BLaER1 (cell line): ENCODE results near the gene PATL1.
"Not testable (repeated sequence)": the region's sequence is repeated elsewhere in the genome, so short reads cannot be mapped to it uniquely, and the experiment has no call there.

Experiments
- H3K27ac ChIP-seq: shearing (Covaris generic); formaldehyde crosslinking; 2 replicates; pipeline ENCODE4 v1.8.1; 2022
- H3K27me3 ChIP-seq: shearing (Covaris generic); formaldehyde crosslinking; 2 replicates; pipeline ENCODE4 v1.8.1; 2022
- H3K36me3 ChIP-seq: shearing (Covaris generic); formaldehyde crosslinking; 2 replicates; pipeline ENCODE4 v1.8.1; 2022
- H3K4me1 ChIP-seq: shearing (Covaris generic); formaldehyde crosslinking; 2 replicates; pipeline ENCODE4 v1.8.1; 2022
- H3K4me2 ChIP-seq: shearing (Covaris generic); formaldehyde crosslinking; 2 replicates; pipeline ENCODE4 v1.8.1; 2022
- H3K4me3 ChIP-seq: shearing (Covaris generic); formaldehyde crosslinking; 2 replicates; pipeline ENCODE4 v1.8.1; 2022
- H3K9ac ChIP-seq: shearing (Covaris generic); formaldehyde crosslinking; 2 replicates; pipeline ENCODE4 v1.8.1; 2022
- H3K9me3 ChIP-seq: shearing (Covaris generic); formaldehyde crosslinking; 2 replicates; pipeline ENCODE4 v1.8.1; 2022
- H4K20me1 ChIP-seq: shearing (Covaris generic); formaldehyde crosslinking; 2 replicates; pipeline ENCODE4 v1.8.1; 2022
- Cebpa-rat ChIP-seq: shearing (Covaris generic); IDR thresholded peaks from 2 replicates; pipeline ENCODE4 v1.8.1; 2022

PATL1 gene

GRCh38 chr11:59668950-59669610 is at the start of gene PATL1:
Gene PATL1 (minus strand): TSS chr11:59669037. CDS start chr11:59668895, 142 bp downstream.
- H3K4me2 ChIP-seq: peak within 1 kb of the TSS; percentile 88
- H3K27me3 ChIP-seq: no peaks in the 10 kb centered on the region
- no peaks in the 10 kb centered on the region for H3K9me3 ChIP-seq
- H3K4me1 ChIP-seq: peaks cover 26% of the 10 kb centered on the region
- H4K20me1 ChIP-seq: peaks cover 31% of the 10 kb centered on the region
- peaks cover 27% of the 10 kb centered on the region for H3K36me3 ChIP-seq
- H3K27ac ChIP-seq: peak within 1 kb of the TSS; percentile 76
- TF ChIP-seq Cebpa-rat: no peak
- H3K9ac ChIP-seq: peak within 1 kb of the TSS; percentile 78
- peak within 1 kb of the TSS; percentile 83 for H3K4me3 ChIP-seq

DNA sequence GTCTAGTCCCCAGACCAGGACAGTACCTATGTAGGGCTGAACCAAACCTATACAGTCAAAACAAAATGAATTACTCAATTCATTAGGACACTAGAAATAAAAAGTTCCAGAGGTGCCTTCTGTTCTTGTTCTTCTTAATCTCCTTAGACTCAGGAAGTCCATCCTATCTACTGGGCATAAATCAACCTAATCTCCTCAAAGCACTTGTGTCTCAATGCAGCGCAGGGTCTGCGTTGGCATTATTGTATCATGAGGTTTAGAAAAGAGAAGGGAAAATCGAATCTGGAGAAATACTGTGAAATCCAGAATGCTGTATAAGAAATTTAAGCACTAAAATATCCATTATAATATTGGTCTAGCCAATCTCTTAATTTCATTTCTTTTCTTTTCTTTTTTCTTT is 47.2 kb upstream of the PATL1 start:
- Histone ChIP-seq H3K4me2 (no peak overlapping the region), H3K27ac (no peak overlapping the region), H3K4me3 (no peak overlapping the region), H3K27me3 (no peaks in the 10 kb centered on the region), H3K36me3 (no peaks in the 10 kb centered on the region), H3K9ac (no peak overlapping the region), H3K4me1 (no peaks in the 10 kb centered on the region), H4K20me1 (no peaks in the 10 kb centered on the region), H3K9me3 (no peaks in the 10 kb centered on the region)
- TF ChIP-seq Cebpa-rat: no peak

GRCh38 chr11:59713745-59714144 is 44.9 kb upstream of the PATL1 start, which contains the start of gene OR10V1:
Gene OR10V1 (minus strand): TSS chr11:59713845. CDS start chr11:59713845, 0 bp downstream.
- no peaks in the 10 kb centered on the region for H3K4me1 ChIP-seq

GRCh38 chr11:59710136-59710847 is 41.5 kb upstream of the PATL1 start:
- Histone ChIP-seq H3K27me3 (no peaks in the 10 kb centered on the region), H3K27ac (no peak overlapping the region), H3K4me2 (no peak overlapping the region), H3K9ac (no peak overlapping the region), H3K4me3 (no peak overlapping the region), H3K9me3 (no peaks in the 10 kb centered on the region), H3K4me1 (no peaks in the 10 kb centered on the region), H4K20me1 (no peaks in the 10 kb centered on the region), H3K36me3 (no peaks in the 10 kb centered on the region)
- TF ChIP-seq Cebpa-rat: no peak

More at GRCh38 chr11:59713745-59714144, 44.9 kb upstream of the PATL1 start, which contains the start of gene OR10V1:
- H3K36me3 ChIP-seq: no peaks in the 10 kb centered on the region
- H3K9me3 ChIP-seq: no peaks in the 10 kb centered on the region
- no peaks in the 10 kb centered on the region for H4K20me1 ChIP-seq
- H3K4me2 ChIP-seq: no peak within 1 kb of the TSS
- TF ChIP-seq Cebpa-rat: no peak
- H3K4me3 ChIP-seq: no peak within 1 kb of the TSS
- H3K27me3 ChIP-seq: no peaks in the 10 kb centered on the region
- no peak within 1 kb of the TSS for H3K9ac ChIP-seq
- no peak within 1 kb of the TSS for H3K27ac ChIP-seq

DNA sequence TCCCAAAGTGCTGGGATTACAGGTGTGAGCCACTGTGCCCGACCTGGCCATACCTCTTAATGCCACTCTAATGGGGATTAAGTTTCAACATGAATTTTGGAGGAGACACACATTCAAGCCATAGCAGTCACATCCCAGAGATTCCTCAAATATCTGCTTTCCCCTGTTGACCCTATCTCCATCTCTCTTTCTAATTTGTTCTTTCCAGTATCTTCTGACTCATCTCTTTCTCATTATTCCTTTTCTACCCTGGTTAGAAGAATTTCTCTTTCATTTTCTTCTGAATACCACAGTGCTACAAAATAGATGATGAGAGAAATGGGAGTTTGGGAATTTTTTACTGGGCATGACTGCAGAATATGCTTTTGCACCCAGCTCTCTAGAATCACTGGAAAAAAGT is 39.7 kb upstream of the PATL1 start:
- Histone ChIP-seq H3K4me1 (no peaks in the 10 kb centered on the region), H3K4me3 (no peak overlapping the region), H3K4me2 (no peak overlapping the region), H3K9ac (no peak overlapping the region), H4K20me1 (no peaks in the 10 kb centered on the region), H3K9me3 (no peaks in the 10 kb centered on the region), H3K36me3 (no peaks in the 10 kb centered on the region), H3K27ac (no peak overlapping the region), H3K27me3 (no peaks in the 10 kb centered on the region)
- no peak for TF ChIP-seq Cebpa-rat

- Histone ChIP-seq H3K4me3 (no peak overlapping the region), H4K20me1 (no peaks in the 10 kb centered on the region), H3K4me1 (no peaks in the 10 kb centered on the region), H3K27me3 (no peaks in the 10 kb centered on the region), H3K4me2 (no peak overlapping the region), H3K36me3 (no peaks in the 10 kb centered on the region), H3K9me3 (no peaks in the 10 kb centered on the region), H3K9ac (no peak overlapping the region), H3K27ac (no peak overlapping the region)
- no peak for TF ChIP-seq Cebpa-rat
Measured at GRCh38 chr11:59707371-59707770, 38.5 kb upstream of the PATL1 start.

DNA sequence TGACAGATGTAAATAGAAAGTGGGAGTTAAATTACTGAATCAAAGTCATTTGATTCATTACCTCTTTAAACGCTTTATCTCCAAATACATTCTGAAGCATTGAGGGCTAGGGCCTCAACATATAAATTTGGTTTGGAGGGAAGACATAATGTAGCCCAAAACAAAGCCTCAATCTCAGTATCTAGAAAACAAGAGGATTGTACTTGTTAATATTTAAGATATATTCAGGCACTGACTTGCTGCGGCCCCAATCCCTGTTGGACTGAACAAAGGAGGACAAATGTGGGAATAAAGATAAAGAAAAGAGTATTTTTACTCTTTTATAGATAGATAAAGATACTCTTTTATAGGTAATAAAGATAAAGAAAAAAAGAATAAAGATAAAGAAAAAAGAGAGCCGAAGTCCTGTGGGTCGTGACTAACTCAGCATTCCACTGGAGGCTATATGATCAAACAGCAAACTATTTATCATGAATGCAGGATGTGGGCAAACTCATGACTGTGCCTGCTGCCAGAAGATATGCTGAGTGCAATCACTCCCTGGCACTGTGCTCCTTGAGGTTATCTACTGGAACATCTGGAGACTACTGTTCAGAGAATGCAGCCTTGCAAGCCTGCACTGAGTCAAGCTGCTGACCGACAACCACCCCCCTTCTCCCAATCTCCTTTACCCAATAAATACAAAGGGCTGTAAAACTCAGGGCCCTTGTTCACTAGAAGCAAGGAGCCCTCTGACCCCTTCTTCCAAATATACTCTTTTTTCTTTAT is 37.9 kb upstream of the PATL1 start:
- no peak for TF ChIP-seq Cebpa-rat
- H3K4me2 ChIP-seq: no peak overlapping the region
- H3K9ac ChIP-seq: no peak overlapping the region
- H3K9me3 ChIP-seq: no peaks in the 10 kb centered on the region
- H3K4me3 ChIP-seq: no peak overlapping the region
- no peaks in the 10 kb centered on the region for H3K36me3 ChIP-seq
- H3K27ac ChIP-seq: no peak overlapping the region
- H3K4me1 ChIP-seq: no peaks in the 10 kb centered on the region
- no peaks in the 10 kb centered on the region for H4K20me1 ChIP-seq
- no peaks in the 10 kb centered on the region for H3K27me3 ChIP-seq

DNA sequence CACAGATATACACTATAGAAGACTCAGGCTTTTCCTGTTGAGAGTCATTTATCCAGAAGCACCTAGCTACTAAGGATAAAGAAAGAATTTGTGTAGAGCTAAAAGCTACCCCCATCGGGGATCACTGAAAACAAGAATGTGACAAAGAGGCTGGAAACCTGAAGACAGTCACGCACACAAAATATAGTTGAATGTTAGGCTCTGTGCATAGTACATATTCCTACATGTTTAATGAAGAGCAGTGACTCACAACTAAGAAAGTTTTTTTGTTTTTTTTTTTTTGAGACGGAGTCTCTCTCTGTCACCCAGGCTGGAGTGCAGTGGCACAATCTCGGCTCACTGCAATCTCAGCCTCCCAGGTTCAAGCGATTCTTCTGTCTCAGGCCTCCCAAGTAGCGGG is 36.5 kb upstream of the PATL1 start:
- TF ChIP-seq Cebpa-rat: no peak
- no peaks in the 10 kb centered on the region for H3K4me1 ChIP-seq
- H3K27me3 ChIP-seq: no peaks in the 10 kb centered on the region
- no peaks in the 10 kb centered on the region for H3K36me3 ChIP-seq
- no peak overlapping the region for H3K4me3 ChIP-seq
- no peak overlapping the region for H3K27ac ChIP-seq
- H3K9me3 ChIP-seq: peaks cover 9% of the 10 kb centered on the region
- no peaks in the 10 kb centered on the region for H4K20me1 ChIP-seq
- H3K4me2 ChIP-seq: no peak overlapping the region
- no peak overlapping the region for H3K9ac ChIP-seq

GRCh38 chr11:59703515-59703914 is 34.7 kb upstream of the PATL1 start:
- not testable (repeated sequence) for H4K20me1 ChIP-seq, H3K36me3 ChIP-seq, H3K4me1 ChIP-seq, H3K9ac ChIP-seq, H3K4me3 ChIP-seq, H3K27ac ChIP-seq, H3K27me3 ChIP-seq, H3K4me2 ChIP-seq
- peaks cover 13% of the 10 kb centered on the region for H3K9me3 ChIP-seq

DNA sequence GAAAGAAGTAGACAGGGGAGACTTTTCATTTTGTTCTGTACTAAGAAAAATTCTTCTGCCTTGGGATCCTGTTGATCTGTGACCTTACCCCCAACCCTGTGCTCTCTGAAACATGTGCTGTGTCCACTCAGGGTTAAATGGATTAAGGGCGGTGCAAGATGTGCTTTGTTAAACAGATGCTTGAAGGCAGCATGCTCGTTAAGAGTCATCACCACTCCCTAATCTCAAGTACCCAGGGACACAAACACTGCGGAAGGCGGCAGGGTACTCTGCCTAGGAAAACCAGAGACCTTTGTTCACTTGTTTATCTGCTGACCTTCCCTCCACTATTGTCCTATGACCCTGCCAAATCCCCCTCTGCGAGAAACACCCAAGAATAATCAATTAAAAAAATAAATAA is 31.3 kb upstream of the PATL1 start:
- not testable (repeated sequence) for H3K27me3 ChIP-seq, H3K36me3 ChIP-seq, H3K27ac ChIP-seq, H3K4me1 ChIP-seq, H4K20me1 ChIP-seq, H3K9ac ChIP-seq, H3K4me2 ChIP-seq, H3K4me3 ChIP-seq
- H3K9me3 ChIP-seq: peaks cover 13% of the 10 kb centered on the region
